DND-41 (cell line): ENCODE results near the gene LY6G6F.
"Not testable (repeated sequence)": the region's sequence is repeated elsewhere in the genome, so short reads cannot be mapped to it uniquely, and the experiment has no call there.

Experiments used
- ATAC-seq: fragments of 200-7000 bp; cut with Tn5 transposase; 3 replicates; pipeline ENCODE4 v1.9.1; 2021; ENCODE audit warnings: low read depth; ENCODE audit not compliant: insufficient read depth
- DNase-seq: peaks from one replicate; pipeline ENCODE4 v3.0.0-alpha.2; 2020
- H2AFZ ChIP-seq: 2 replicates; pipeline ENCODE4 v1.6.0; 2012; ENCODE audit warnings: low read depth, low read length
- H3K27ac ChIP-seq: 2 replicates; pipeline ENCODE4 v1.5.1; 2012; ENCODE audit warnings: low read length, inconsistent platforms
- H3K27me3 ChIP-seq: fragments of 200-600 bp; sonication (generic); 2 replicates; pipeline ENCODE4 v1.6.0; 2012; ENCODE audit warnings: low read length, mild to moderate bottlenecking, inconsistent platforms; ENCODE audit not compliant: insufficient read depth, poor library complexity
- H3K36me3 ChIP-seq: 2 replicates; pipeline ENCODE4 v1.5.1; 2012; ENCODE audit warnings: low read length, inconsistent platforms; ENCODE audit not compliant: insufficient read depth
- H3K4me1 ChIP-seq: 2 replicates; pipeline ENCODE4 v1.5.1; 2012; ENCODE audit warnings: mild to moderate bottlenecking, low read length; ENCODE audit not compliant: insufficient read depth
- H3K4me2 ChIP-seq: 2 replicates; pipeline ENCODE4 v1.6.0; 2012; ENCODE audit warnings: mild to moderate bottlenecking, moderate library complexity, low read length, inconsistent platforms; ENCODE audit not compliant: insufficient read depth
- H3K4me3 ChIP-seq, 2 experiments: fragments of 200-600 bp in 1 of 2; shearing (Covaris generic) in 1 of 2; 2 replicates each; pipeline ENCODE4 v1.5.1; 2012 to 2016; ENCODE audit warnings: inconsistent platforms in 2 of 2, low read length in 2 of 2, mild to moderate bottlenecking in 2 of 2, low read depth in 1 of 2, moderate library complexity in 1 of 2
- H3K79me2 ChIP-seq: 2 replicates; pipeline ENCODE4 v1.6.0; 2012; ENCODE audit warnings: low read length, inconsistent platforms; ENCODE audit not compliant: insufficient read depth
- H3K9ac ChIP-seq: 2 replicates; pipeline ENCODE4 v1.6.0; 2012; ENCODE audit warnings: low read depth, mild to moderate bottlenecking, inconsistent platforms, low read length, moderate library complexity
- H3K9me3 ChIP-seq: 2 replicates; pipeline ENCODE4 v1.5.1; 2012; ENCODE audit warnings: low read length, moderate library complexity, mild to moderate bottlenecking, inconsistent platforms; ENCODE audit not compliant: insufficient read depth, severe bottlenecking
- H4K20me1 ChIP-seq: 2 replicates; pipeline ENCODE4 v1.6.0; 2012; ENCODE audit warnings: low read length; ENCODE audit not compliant: insufficient read depth
- CTCF ChIP-seq: IDR thresholded peaks from 2 replicates; pipeline ENCODE4 v1.5.1; 2012; ENCODE audit warnings: borderline replicate concordance, low read length, moderate library complexity, mild to moderate bottlenecking; ENCODE audit not compliant: poor library complexity, severe bottlenecking; ENCODE audit errors: extremely low read depth
- EZH2 ChIP-seq: IDR thresholded peaks from 3 replicates; pipeline ENCODE4 v1.6.1; 2012; ENCODE audit warnings: borderline replicate concordance, low read depth, mild to moderate bottlenecking, moderate library complexity, low read length, inconsistent platforms; ENCODE audit not compliant: severe bottlenecking

The LY6G6F gene

GRCh38 chr6:31705931-31706330 lies 735 bp upstream of the LY6G6F start:
- no peak for ATAC-seq
- Histone ChIP-seq H3K4me1 (peaks cover 23% of the 10 kb centered on the region), H3K27me3 (no peaks in the 10 kb centered on the region), H3K79me2 (peaks cover 21% of the 10 kb centered on the region), H3K27ac (no peak overlapping the region), H3K4me2 (no peak overlapping the region), H3K4me3 (no peak overlapping the region), H3K36me3 (peaks cover 9% of the 10 kb centered on the region), H3K9ac (no peak overlapping the region), H3K9me3 (no peaks in the 10 kb centered on the region), H4K20me1 (no peaks in the 10 kb centered on the region), H2AFZ (no peak overlapping the region)
- DNase-seq, result no peak
- TF ChIP-seq CTCF (no peak), EZH2 (no peak)

GRCh38 chr6:31707701-31708100 lies 1.0 kb downstream of the LY6G6F start:
- Histone ChIP-seq H3K4me2 (no peak overlapping the region), H3K9ac (no peak overlapping the region), H3K9me3 (no peaks in the 10 kb centered on the region), H3K4me3 (no peak overlapping the region), H3K27ac (no peak overlapping the region), H2AFZ (no peak overlapping the region), H3K4me1 (peaks cover 10% of the 10 kb centered on the region), H4K20me1 (no peaks in the 10 kb centered on the region), H3K79me2 (peaks cover 3% of the 10 kb centered on the region), H3K36me3 (no peaks in the 10 kb centered on the region), H3K27me3 (no peaks in the 10 kb centered on the region)
- no peak for ATAC-seq
- DNase-seq, result no peak
- no peak for TF ChIP-seq EZH2
- no peak for TF ChIP-seq CTCF

GRCh38 chr6:31708224-31708623 lies 1.6 kb downstream of the LY6G6F start:
- Histone ChIP-seq H3K9me3 (no peaks in the 10 kb centered on the region), H2AFZ (no peak overlapping the region), H3K9ac (no peak overlapping the region), H4K20me1 (no peaks in the 10 kb centered on the region), H3K4me1 (peaks cover 10% of the 10 kb centered on the region), H3K4me2 (no peak overlapping the region), H3K36me3 (no peaks in the 10 kb centered on the region), H3K27ac (no peak overlapping the region), H3K4me3 (no peak overlapping the region), H3K79me2 (no peaks in the 10 kb centered on the region), H3K27me3 (no peaks in the 10 kb centered on the region)
- ATAC-seq, result no peak
- TF ChIP-seq CTCF (no peak), EZH2 (no peak)
- no peak for DNase-seq

GRCh38 chr6:31709157-31709556 lies 2.5 kb downstream of the LY6G6F start:
- H3K36me3 ChIP-seq, H3K9me3 ChIP-seq, H3K79me2 ChIP-seq, H4K20me1 ChIP-seq, H3K9ac ChIP-seq, H3K4me1 ChIP-seq, H3K27ac ChIP-seq, H3K4me3 ChIP-seq, DNase-seq, H3K27me3 ChIP-seq, ATAC-seq, H3K4me2 ChIP-seq, H2AFZ ChIP-seq: not testable (repeated sequence)
